Prostate gland (tissue), 2 donors: Measurements from ENCODE around the gene NOP53. TPM values are rescaled to one million over a fixed set of nuclear protein-coding genes. Genes with fewer than 3 reads are reported as not detected.
"Not testable (repeated sequence)": the region's sequence is repeated elsewhere in the genome, so short reads cannot be mapped to it uniquely, and the experiment has no call there.

Experiments used
- DNase-seq: peaks from one replicate; pipeline ENCODE4 v3.0.0-alpha.2; 2019; ENCODE audit warnings: low spot score
- H3K27ac ChIP-seq, 2 donors: fragments of 200-600 bp; sonication (generic); 2 replicates each; pipeline ENCODE4 v1.5.1; 2017 to 2019
- H3K27me3 ChIP-seq: fragments of 200-600 bp; sonication (generic); replicated peaks from 2 replicates; pipeline ENCODE4 v1.5.1; 2019; ENCODE audit not compliant: insufficient read depth
- H3K36me3 ChIP-seq, 2 donors: fragments of 200-600 bp; sonication (generic); 1 replicate in 1 of 2; 2 replicates in 1 of 2; pipeline versions ENCODE4 v1.5.1 to v1.8.1; 2017 to 2019
- H3K4me1 ChIP-seq: fragments of 200-600 bp; sonication (generic); replicated peaks from 2 replicates; pipeline ENCODE4 v1.5.1; 2019
- H3K4me3 ChIP-seq, 2 donors: fragments of 200-600 bp; sonication (generic); 2 replicates each; pipeline ENCODE4 v1.5.1; 2017 to 2019
- H3K9me3 ChIP-seq: fragments of 200-600 bp; sonication (generic); 2 replicates; pipeline ENCODE4 v1.5.1; 2017
- POLR2A ChIP-seq: fragments of 450-650 bp; IDR thresholded peaks from one replicate; pipeline ENCODE4 v1.6.1; 2016; ENCODE audit warnings: antibody characterized with exemption, mild to moderate bottlenecking
- POLR2AphosphoS5 ChIP-seq: sonication (generic); formaldehyde crosslinking; IDR thresholded peaks from one replicate; pipeline ENCODE4 v1.6.1; 2017; ENCODE audit warnings: antibody characterized with exemption
- WGBS: methylation state at CpG from one replicate; pipeline ENCODE4 v1.1.5; 2018; 5-methylcytosine and 5-hydroxymethylcytosine counted together
- intact Hi-C: fragments of 100-400 bp; cut with DNase I; formaldehyde crosslinking; loops from one replicate; pipeline ENCODE4 v1.14.2; 2022
- total RNA-seq, 2 donors: library from RNA; depleted of rRNA; stranded (reverse); fragments of >200 nt; gene quantifications; one replicate each; pipeline ENCODE4 v1.1.0, GENCODE V29; 2016
- TF ChIP-seq, protein P1 (sequence below), 4 experiments: fragments of 200-600 bp in 2 of 4; fragments of 450-650 bp in 2 of 4; sonication (generic) in 2 of 4; IDR thresholded peaks; 1 replicate in 3 of 4; 2 replicates in 1 of 4; pipeline ENCODE4 v1.5.1; 2016 to 2019; ENCODE audit warnings: antibody characterized with exemption in 4 of 4, mild to moderate bottlenecking in 2 of 4, moderate library complexity in 2 of 4

The NOP53 gene
- total RNA-seq, 2 donors from 2014 or later: 465 to 586 TPM

GRCh38 chr19:47766359-47766620 lies 20.9 kb downstream of the NOP53 start:
- Histone ChIP-seq H3K9me3 (no peaks in the 10 kb centered on the region), H3K36me3 (no peaks in the 10 kb centered on the region), H3K27me3 (no peaks in the 10 kb centered on the region), H3K4me1 (no peaks in the 10 kb centered on the region), H3K4me3 (no peak overlapping the region), H3K27ac (no peak overlapping the region)
- 74% methylated on average over 7 of the region's 7 CpGs for WGBS
- TF ChIP-seq, protein P1, sequence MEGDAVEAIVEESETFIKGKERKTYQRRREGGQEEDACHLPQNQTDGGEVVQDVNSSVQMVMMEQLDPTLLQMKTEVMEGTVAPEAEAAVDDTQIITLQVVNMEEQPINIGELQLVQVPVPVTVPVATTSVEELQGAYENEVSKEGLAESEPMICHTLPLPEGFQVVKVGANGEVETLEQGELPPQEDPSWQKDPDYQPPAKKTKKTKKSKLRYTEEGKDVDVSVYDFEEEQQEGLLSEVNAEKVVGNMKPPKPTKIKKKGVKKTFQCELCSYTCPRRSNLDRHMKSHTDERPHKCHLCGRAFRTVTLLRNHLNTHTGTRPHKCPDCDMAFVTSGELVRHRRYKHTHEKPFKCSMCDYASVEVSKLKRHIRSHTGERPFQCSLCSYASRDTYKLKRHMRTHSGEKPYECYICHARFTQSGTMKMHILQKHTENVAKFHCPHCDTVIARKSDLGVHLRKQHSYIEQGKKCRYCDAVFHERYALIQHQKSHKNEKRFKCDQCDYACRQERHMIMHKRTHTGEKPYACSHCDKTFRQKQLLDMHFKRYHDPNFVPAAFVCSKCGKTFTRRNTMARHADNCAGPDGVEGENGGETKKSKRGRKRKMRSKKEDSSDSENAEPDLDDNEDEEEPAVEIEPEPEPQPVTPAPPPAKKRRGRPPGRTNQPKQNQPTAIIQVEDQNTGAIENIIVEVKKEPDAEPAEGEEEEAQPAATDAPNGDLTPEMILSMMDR (IDR thresholded peaks at IDR 0.05): no peak
- TF ChIP-seq POLR2A (no peak), POLR2AphosphoS5 (no peak)
- DNase-seq: no peak
- intact Hi-C loops: loop anchor here (2.0 kb wide), 1 partner anchor 23 kb away; no protein-coding TSS in a partner anchor

- TF ChIP-seq, protein P1 (IDR thresholded peaks at IDR 0.05): no peak
- TF ChIP-seq POLR2A (no peak), POLR2AphosphoS5 (no peak)
- no peak for DNase-seq
- intact Hi-C loops: loop anchor here (2.0 kb wide), 1 partner anchor 22 kb away; no protein-coding TSS in a partner anchor
- H3K9me3 ChIP-seq: no peaks in the 10 kb centered on the region
- WGBS: 90% methylated on average over 7 of the region's 7 CpGs
- H3K4me3 ChIP-seq: no peak overlapping the region
- H3K27ac ChIP-seq: no peak overlapping the region
- no peaks in the 10 kb centered on the region for H3K36me3 ChIP-seq
- no peaks in the 10 kb centered on the region for H3K4me1 ChIP-seq
- no peaks in the 10 kb centered on the region for H3K27me3 ChIP-seq
Measured at GRCh38 chr19:47766670-47767069, 21.3 kb downstream of the NOP53 start.

GRCh38 chr19:47767349-47767748 lies 22.0 kb downstream of the NOP53 start:
- H3K27me3 ChIP-seq: no peaks in the 10 kb centered on the region
- H3K27ac ChIP-seq: no peak overlapping the region
- H3K36me3 ChIP-seq: no peaks in the 10 kb centered on the region
- no peaks in the 10 kb centered on the region for H3K4me1 ChIP-seq
- intact Hi-C loops: loop anchor here (2.0 kb wide), 1 partner anchor 21 kb away; no protein-coding TSS in a partner anchor
- no peaks in the 10 kb centered on the region for H3K9me3 ChIP-seq
- no peak for DNase-seq
- H3K4me3 ChIP-seq: no peak overlapping the region
- WGBS: 95% methylated on average over 2 of the region's 2 CpGs
- TF ChIP-seq, protein P1 (IDR thresholded peaks at IDR 0.05): no peak
- no peak for TF ChIP-seq POLR2AphosphoS5
- TF ChIP-seq POLR2A: no peak

- TF ChIP-seq POLR2A (no peak), POLR2AphosphoS5 (no peak)
- TF ChIP-seq, protein P1 (IDR thresholded peaks at IDR 0.05): no peak
- H3K9me3 ChIP-seq: no peaks in the 10 kb centered on the region
- WGBS: 70% methylated on average over 2 of the region's 2 CpGs
- no peaks in the 10 kb centered on the region for H3K36me3 ChIP-seq
- no peak for DNase-seq
- H3K4me1 ChIP-seq: no peaks in the 10 kb centered on the region
- no peaks in the 10 kb centered on the region for H3K27me3 ChIP-seq
- H3K4me3 ChIP-seq: no peak overlapping the region
- H3K27ac ChIP-seq: no peak overlapping the region
- intact Hi-C loops: no loop called here
Measured at GRCh38 chr19:47768604-47769003, 23.3 kb downstream of the NOP53 start.

GRCh38 chr19:47769534-47769933 lies 24.2 kb downstream of the NOP53 start:
- no peak overlapping the region for H3K27ac ChIP-seq
- 78% methylated on average over 3 of the region's 3 CpGs for WGBS
- DNase-seq: no peak
- no peak overlapping the region for H3K4me3 ChIP-seq
- H3K4me1 ChIP-seq: no peaks in the 10 kb centered on the region
- no peak for TF ChIP-seq POLR2A
- TF ChIP-seq, protein P1 (IDR thresholded peaks at IDR 0.05): no peak
- TF ChIP-seq POLR2AphosphoS5: no peak
- intact Hi-C loops: no loop called here
- H3K9me3 ChIP-seq: no peaks in the 10 kb centered on the region
- H3K36me3 ChIP-seq: no peaks in the 10 kb centered on the region
- H3K27me3 ChIP-seq: no peaks in the 10 kb centered on the region

DNA sequence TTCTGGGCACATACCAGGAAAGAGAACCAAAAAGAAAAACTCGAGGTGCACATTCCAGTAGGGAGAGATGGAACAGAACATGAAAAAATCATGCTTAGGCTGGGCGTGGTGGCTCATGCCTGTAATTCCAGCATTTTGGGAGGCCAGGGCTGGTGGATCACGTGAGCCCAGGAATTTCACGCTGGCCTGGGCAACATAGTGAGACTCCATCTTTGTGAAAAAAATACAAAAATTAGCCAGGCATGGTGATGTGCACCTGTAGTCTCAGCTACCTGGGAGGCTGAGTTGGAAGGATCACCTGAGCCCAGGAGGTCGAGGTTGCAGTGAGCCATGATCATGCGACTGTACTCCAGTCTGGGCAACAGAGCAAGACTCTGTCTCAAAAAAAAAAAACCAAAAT lies 25.9 kb downstream of the NOP53 start:
- H3K4me1 ChIP-seq, intact Hi-C loops, H3K36me3 ChIP-seq, H3K9me3 ChIP-seq, DNase-seq, H3K4me3 ChIP-seq, H3K27ac ChIP-seq, H3K27me3 ChIP-seq: not testable (repeated sequence)
- 90% methylated on average over 6 of the region's 6 CpGs for WGBS
